HG03103 (cell line): ENCODE data around the gene FOXO3B.
"Not testable (repeated sequence)": the region's sequence is repeated elsewhere in the genome, so short reads cannot be mapped to it uniquely, and the experiment has no call there.

ENCODE experiments used
- ATAC-seq: cut with Tn5 transposase; IDR thresholded peaks from one replicate; pipeline ENCODE4 v1.9.1; 2021; ENCODE audit warnings: low read depth; ENCODE audit not compliant: unreplicated experiment

Gene FOXO3B

DNA sequence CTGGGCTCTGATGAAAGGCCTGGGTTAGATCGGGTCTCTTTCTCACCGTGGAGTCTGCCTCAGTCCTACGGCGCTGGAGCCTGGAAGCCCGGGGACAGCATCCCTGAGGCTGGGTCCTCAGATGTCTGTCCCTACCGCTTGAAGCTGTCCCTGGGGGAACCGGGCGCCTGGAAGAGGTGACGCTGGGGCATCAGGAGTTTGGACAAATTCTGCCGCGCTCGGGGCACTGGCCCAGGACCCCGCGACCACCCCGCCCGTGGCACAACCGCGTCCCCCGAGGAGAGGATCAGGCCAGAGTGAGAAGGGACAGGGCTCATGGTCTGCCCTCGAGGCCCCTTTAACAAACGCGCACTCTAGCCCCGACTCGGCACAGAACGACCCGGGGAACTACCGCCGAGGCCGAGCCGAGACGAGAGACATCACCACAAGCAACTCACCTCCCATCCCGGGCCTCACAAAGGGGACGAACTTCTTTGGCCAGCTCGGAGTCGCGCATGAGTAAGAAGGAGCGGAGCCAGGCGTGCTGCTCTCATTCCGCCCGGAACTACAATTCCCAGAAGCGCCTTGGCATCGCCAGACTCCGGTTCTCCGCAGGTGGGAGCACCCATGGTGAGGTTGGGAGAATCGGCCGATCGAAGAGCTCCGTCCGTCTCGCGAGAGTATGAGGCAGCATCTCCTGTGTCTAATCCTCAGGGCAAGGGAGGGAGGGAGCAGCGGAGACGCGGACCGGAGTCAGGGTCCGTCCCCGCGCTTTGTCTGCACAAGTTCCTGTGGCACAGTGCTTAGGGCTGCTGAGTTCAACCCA, at the start of gene FOXO3B:
TSS of gene FOXO3B (minus strand) at position 548 of the 805 bp plus-strand sequence. CDS start 663 bp downstream, outside the sequence.
- ATAC-seq, result peak; percentile 59

DNA sequence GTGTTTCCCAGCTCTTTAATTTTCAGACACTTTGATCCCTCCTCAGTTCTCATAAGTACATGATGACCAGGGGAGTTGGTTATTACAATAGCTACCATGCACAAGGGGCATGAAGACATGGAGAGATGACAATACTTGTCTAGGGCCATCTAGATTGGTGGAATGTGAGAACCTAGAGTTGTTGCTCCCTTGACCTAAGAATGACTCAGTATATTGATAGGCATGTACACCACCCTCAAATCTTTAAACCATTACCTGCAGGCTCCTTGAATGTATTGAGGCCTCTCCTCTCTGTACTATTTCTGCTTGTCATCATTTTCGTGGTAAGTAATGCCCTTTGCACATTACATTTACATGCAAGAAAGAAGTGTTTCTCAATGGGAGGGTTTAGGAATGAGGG, 41.4 kb upstream of the FOXO3B start:
- not testable (repeated sequence) for ATAC-seq

DNA sequence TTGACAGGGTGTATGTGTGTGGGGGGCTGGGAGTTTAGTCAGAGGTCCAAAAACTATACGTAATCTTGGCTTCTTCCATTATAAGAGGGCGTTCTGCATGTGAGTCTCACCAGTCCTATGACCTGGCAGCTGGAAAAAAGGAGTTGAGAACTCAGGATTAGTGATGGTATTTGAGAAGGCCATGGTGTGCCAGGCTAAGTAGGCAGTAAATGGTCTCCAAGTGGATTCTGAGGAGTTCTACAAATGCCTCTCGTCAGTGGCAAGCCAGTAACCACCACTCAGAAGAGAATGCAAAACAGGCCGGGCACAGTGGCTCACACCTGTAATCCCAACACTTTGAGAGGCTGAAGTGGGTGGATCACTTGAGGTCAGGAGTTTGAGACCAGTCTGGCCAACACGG, 40.5 kb upstream of the FOXO3B start:
- not testable (repeated sequence) for ATAC-seq

- ATAC-seq, result not testable (repeated sequence)
These were observed 39.8 kb upstream of the FOXO3B start for GRCh38 chr17:18721775-18722547.

DNA sequence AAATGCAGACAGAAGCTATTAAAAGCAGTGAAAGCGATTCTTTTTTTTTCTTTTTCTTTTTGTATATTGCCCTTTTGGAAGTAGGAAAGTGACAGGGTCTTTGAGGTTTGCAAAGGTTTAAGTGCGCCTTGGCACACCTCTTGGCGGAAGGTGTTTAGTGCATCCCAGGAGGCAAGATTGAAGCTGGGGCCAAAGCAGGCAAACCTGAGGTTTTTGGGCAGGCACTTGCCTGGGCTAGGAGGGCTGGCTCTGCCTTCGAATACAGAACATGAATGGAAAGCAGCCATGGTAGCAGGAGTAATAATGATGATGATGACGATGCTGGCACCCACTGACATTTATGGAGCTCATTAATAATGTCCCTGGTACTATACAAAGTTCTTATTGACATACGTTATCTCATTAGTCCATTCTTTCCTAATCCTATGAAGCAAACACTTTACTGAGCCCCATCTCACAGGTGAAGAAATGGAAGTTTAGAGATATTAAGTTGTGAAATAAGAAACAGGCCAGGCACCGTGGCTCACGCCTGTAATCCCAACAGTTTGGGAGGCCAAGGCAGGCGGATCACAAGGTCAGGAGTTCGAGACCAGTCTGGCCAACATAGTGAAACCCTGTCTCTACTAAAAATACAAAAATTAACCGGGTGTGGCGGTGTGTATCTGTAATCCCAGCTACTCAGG, 37.5 kb upstream of the FOXO3B start:
- not testable (repeated sequence) for ATAC-seq

- ATAC-seq, result not testable (repeated sequence)
These were observed 36.7 kb upstream of the FOXO3B start for GRCh38 chr17:18718643-18719427.

DNA sequence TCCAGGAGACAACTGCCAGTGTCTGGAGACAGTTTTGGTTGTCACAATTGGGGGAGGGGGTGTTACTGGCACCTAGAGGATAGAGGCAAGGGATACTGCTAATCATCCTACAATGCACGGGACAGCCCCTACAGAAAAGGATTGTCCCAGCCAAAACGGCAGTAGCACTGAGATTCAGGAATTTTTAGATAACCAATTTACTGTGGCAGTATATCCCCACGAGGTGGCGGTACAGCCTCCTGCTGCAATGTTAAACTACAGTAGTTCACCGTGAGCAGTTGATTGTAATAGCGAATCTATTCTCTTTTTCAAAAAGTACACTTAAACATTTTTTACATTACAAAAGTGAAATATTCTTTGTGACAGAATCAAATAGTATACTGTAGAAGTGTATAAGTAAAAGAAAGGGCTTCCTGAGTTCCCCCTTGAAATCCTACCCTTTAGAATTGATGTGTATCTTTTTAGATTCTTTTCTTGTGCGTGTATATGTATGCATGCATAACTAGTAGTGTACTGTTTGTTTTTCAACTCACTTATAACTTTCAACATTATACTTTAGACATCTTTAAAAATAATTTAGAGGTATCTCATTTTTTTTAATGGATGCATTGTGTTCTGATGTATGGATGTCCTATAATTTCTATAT, 30.4 kb upstream of the FOXO3B start:
- not testable (repeated sequence) for ATAC-seq

- ATAC-seq, result not testable (repeated sequence)
These were observed 26.1 kb upstream of the FOXO3B start for GRCh38 chr17:18708215-18708614.

GRCh38 chr17:18705955-18706354, 23.8 kb upstream of the FOXO3B start:
- ATAC-seq, result not testable (repeated sequence)

DNA sequence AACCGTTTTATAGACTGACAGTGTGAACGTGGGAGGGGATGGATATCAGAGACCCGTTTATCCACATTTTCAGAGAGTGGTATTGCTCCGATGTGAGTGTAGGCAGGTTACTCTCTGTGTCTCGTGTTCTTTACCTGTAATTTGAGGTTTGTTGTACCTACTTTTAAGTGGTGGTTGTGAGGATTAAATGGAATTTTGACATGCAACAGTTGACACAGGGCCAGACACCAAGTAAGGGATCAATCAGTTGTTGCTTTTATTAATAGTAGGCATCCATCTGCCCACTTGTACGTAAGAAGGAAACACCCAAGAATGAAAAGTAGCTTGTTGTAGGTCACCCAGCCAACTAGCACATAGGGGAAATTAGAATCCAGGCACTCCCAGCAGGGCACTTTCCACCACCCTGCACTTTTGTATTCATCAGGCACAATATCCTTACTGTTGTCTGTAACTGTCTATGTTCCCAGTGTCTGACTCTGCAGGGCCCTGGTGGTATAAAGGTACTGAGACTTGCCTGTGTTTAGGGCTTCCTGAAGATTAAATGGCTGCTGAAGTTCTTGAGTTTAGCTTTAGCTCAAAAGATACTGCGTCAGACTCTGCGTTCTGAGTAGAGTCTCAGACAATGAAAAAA, 16.5 kb upstream of the FOXO3B start:
- not testable (repeated sequence) for ATAC-seq

GRCh38 chr17:18695143-18695542, 13.0 kb upstream of the FOXO3B start:
- ATAC-seq, result not testable (repeated sequence)

- not testable (repeated sequence) for ATAC-seq
These were observed 554 bp upstream of the FOXO3B start for GRCh38 chr17:18682668-18683067.

DNA sequence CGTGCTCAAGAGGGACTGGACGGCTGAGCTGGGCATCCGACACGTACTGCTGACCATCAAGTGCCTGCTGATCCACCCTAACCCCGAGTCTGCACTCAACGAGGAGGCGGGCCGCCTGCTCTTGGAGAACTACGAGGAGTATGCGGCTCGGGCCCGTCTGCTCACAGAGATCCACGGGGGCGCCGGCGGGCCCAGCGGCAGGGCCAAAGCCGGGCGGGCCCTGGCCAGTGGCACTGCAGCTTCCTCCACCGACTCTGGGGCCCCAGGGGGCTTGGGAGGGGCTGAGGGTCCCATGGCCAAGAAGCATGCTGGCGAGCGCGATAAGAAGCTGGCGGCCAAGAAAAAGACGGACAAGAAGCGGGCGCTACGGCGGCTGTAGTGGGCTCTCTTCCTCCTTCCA, 4.7 kb downstream of the FOXO3B start:
- ATAC-seq, result not testable (repeated sequence)

GRCh38 chr17:18676928-18677327, 5.2 kb downstream of the FOXO3B start:
- ATAC-seq, result not testable (repeated sequence)

DNA sequence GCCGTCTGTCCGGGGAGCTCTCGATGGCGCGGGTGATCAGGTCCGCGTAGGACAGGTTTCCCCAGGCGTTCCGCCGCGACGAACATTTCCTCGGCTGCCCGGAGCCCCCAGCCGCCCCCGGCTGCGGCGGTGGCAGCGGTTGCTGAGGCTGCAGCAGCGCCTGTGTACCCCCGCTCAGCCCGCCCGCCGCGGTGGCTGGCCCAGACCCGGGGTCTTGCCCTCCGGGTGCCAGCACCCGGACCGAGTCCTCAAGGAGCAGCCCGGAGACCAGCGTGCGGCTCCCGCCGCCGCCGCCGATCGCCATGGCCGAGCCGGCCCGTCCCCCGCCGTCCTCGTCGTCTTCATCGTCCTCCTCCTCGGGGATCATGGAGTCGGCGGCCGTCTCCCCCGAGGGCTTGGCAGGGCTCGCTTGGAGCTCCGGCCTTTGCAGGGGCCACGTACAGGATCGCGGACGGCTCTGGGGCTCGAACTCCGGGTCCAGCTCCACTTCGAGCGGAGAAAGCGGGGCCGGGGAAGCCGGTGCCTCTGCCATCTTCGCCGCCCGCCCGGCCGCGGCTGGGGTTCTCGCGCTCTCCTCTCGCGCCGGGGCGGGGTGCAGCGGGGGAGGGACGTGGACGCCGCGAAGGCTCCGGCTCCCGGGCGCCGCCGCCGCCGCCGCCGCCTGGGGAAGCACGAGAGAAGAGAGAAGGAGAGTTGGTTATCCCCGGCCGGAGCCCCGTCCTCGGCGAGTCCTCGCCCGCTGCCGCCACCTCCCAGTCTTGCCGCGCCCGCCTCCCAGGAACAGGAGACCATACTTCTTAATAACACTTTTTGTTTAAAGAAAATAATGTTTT, 9.5 kb downstream of the FOXO3B start:
- not testable (repeated sequence) for ATAC-seq

DNA sequence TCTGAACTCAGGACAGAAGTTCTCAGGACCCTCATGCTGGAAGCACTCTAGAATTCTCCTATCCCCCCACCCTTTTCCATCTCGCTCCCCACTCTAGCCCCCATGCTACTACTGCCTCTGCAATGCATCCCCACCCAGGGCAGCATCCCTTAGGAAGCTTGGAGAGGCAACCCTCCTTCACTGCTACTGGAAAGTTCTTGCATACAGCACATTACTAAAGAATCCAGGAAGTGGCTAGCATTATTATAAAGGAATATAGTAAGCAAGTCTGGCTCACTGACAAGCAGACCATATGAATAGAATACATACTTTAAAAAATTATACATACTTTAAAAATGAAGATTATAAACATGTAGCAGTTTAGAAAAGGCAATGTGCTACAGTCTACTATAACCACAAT, 13.5 kb downstream of the FOXO3B start:
- ATAC-seq, result not testable (repeated sequence)

DNA sequence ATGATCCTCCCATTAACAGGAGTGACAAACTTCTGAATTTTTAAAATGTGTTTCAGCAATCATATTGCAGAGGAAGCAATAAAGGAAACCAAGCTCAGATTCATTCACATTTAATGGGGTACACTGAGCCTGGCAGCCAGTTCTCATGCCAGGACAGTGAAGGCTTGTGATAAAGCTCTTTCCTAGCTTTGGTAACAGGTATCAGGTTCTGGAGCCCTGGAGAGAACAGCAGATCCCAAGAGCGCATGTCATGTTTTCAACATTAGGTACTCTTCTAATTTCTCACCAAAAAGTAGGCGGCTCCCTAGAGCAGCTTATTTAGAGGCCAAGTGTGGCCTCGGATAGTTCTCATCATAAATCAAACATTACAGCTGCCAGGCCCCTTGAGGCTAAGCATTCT, 14.6 kb downstream of the FOXO3B start:
- not testable (repeated sequence) for ATAC-seq

- not testable (repeated sequence) for ATAC-seq
These were observed 15.8 kb downstream of the FOXO3B start for GRCh38 chr17:18666326-18666725.
